ENCODE measurements around the gene OPN1MW.
"Not testable (repeated sequence)": the region's sequence is repeated elsewhere in the genome, so short reads cannot be mapped to it uniquely, and the experiment has no call there.

- not testable (repeated sequence) for TF ChIP-seq CTCF, POLR2A (IDR thresholded peaks at IDR 0.05)
These were observed 10.4 kb downstream of the OPN1MW start for GRCh38 chrX:154192846-154193245.
